DMS79 (cell line): ENCODE data around the gene ZGRF1.
"Not testable (repeated sequence)": the region's sequence is repeated elsewhere in the genome, so short reads cannot be mapped to it uniquely, and the experiment has no call there.

ENCODE experiments used
- DNase-seq: peaks from one replicate; lab custom pipeline; 2025; lab: John Stamatoyannopoulos, UW

The ZGRF1 gene

GRCh38 chr4:112550728-112551127 lies 86.0 kb downstream of the ZGRF1 start:
- no peak for DNase-seq

- DNase-seq: no peak
Observed at GRCh38 chr4:112546476-112546875, 90.2 kb downstream of the ZGRF1 start.

- no peak for DNase-seq
Observed at GRCh38 chr4:112545346-112545745, 91.4 kb downstream of the ZGRF1 start.

GRCh38 chr4:112540695-112541094 lies 96.0 kb downstream of the ZGRF1 start:
- DNase-seq: no peak

GRCh38 chr4:112536123-112536522 lies 100.6 kb downstream of the ZGRF1 start:
- no peak for DNase-seq

GRCh38 chr4:112532267-112532666 lies 104.4 kb downstream of the ZGRF1 start:
- no peak for DNase-seq

GRCh38 chr4:112531146-112531545 lies 105.6 kb downstream of the ZGRF1 start:
- DNase-seq: no peak

GRCh38 chr4:112526061-112526460 lies 110.6 kb downstream of the ZGRF1 start:
- DNase-seq: no peak

GRCh38 chr4:112523764-112524505 lies 112.8 kb downstream of the ZGRF1 start:
- DNase-seq: no peak

- no peak for DNase-seq
Observed at GRCh38 chr4:112523008-112523721, 113.5 kb downstream of the ZGRF1 start.

GRCh38 chr4:112522431-112522830 lies 114.3 kb downstream of the ZGRF1 start:
- DNase-seq: not testable (repeated sequence)

- no peak for DNase-seq
Observed at GRCh38 chr4:112521123-112522023, 115.3 kb downstream of the ZGRF1 start.

GRCh38 chr4:112520598-112521122 lies 116.0 kb downstream of the ZGRF1 start:
- DNase-seq: no peak

- no peak for DNase-seq
Observed at GRCh38 chr4:112519689-112520597, 116.8 kb downstream of the ZGRF1 start.

- DNase-seq: no peak
Observed at GRCh38 chr4:112518675-112519074, 118.0 kb downstream of the ZGRF1 start.

GRCh38 chr4:112517911-112518310 lies 118.8 kb downstream of the ZGRF1 start:
- DNase-seq: no peak

- DNase-seq: no peak
Observed at GRCh38 chr4:112517067-112517634, 119.6 kb downstream of the ZGRF1 start.

- DNase-seq: no peak
Observed at GRCh38 chr4:112516471-112517066, 120.1 kb downstream of the ZGRF1 start.

GRCh38 chr4:112516066-112516470 lies 120.6 kb downstream of the ZGRF1 start, which contains the start of gene NEUROG2:
TSS of gene NEUROG2 (minus strand) at chr4:112516180. CDS start at chr4:112515475, 705 bp downstream.
- DNase-seq: no peak
